Measurements from ENCODE around the gene SLC16A2.

- no peak for TF ChIP-seq EZH2 (IDR thresholded peaks at IDR 0.05; ENCODE audit: borderline replicate concordance, low read depth, low read length, poor library complexity, severe bottlenecking)
- TF ChIP-seq, protein P1, sequence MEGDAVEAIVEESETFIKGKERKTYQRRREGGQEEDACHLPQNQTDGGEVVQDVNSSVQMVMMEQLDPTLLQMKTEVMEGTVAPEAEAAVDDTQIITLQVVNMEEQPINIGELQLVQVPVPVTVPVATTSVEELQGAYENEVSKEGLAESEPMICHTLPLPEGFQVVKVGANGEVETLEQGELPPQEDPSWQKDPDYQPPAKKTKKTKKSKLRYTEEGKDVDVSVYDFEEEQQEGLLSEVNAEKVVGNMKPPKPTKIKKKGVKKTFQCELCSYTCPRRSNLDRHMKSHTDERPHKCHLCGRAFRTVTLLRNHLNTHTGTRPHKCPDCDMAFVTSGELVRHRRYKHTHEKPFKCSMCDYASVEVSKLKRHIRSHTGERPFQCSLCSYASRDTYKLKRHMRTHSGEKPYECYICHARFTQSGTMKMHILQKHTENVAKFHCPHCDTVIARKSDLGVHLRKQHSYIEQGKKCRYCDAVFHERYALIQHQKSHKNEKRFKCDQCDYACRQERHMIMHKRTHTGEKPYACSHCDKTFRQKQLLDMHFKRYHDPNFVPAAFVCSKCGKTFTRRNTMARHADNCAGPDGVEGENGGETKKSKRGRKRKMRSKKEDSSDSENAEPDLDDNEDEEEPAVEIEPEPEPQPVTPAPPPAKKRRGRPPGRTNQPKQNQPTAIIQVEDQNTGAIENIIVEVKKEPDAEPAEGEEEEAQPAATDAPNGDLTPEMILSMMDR (conservative IDR thresholded peaks at IDR 0.05; ENCODE audit: low read depth, low read length), result no peak
These were observed 89.1 kb downstream of the SLC16A2 start for GRCh38 chrX:74510401-74510800.
